Muscle layer of duodenum (tissue), 2 donors: Measurements from ENCODE around the gene MAN2A1.

Source experiments
- H3K27ac ChIP-seq: one replicate; pipeline ENCODE4 v1.7.0; 2013; ENCODE audit warnings: mild to moderate bottlenecking, low read length
- H3K27me3 ChIP-seq: one replicate; pipeline ENCODE4 v1.7.0; 2013; ENCODE audit warnings: low read depth, mild to moderate bottlenecking, control low read depth, low read length
- H3K36me3 ChIP-seq, 2 donors: one replicate each; pipeline ENCODE4 v1.7.0; 2013; ENCODE audit warnings: low read length in 2 of 2, control low read depth in 1 of 2, mild to moderate bottlenecking in 1 of 2; ENCODE audit not compliant: insufficient read depth in 2 of 2, control insufficient read depth in 1 of 2
- H3K4me1 ChIP-seq, 2 donors: one replicate each; pipeline ENCODE4 v1.7.0; 2013; ENCODE audit warnings: low read length in 2 of 2, mild to moderate bottlenecking in 2 of 2, control low read depth in 1 of 2, moderate library complexity in 1 of 2; ENCODE audit not compliant: insufficient read depth in 2 of 2, control insufficient read depth in 1 of 2
- H3K4me3 ChIP-seq, 2 donors: one replicate each; pipeline ENCODE4 v1.7.0; 2013; ENCODE audit warnings: low read length in 2 of 2, low read depth in 1 of 2, mild to moderate bottlenecking in 1 of 2
- H3K9me3 ChIP-seq, 2 donors: one replicate each; pipeline ENCODE4 v1.7.0; 2013; ENCODE audit warnings: low read length in 2 of 2, control low read depth in 1 of 2, mild to moderate bottlenecking in 1 of 2; ENCODE audit not compliant: control insufficient read depth in 1 of 2
- donor health status: healthy.

The MAN2A1 gene

GRCh38 chr5:109682383-109682782 is 7.3 kb upstream of the MAN2A1 start:
- Histone ChIP-seq H3K9me3 (no peaks in the 10 kb centered on the region), H3K36me3 (no peaks in the 10 kb centered on the region), H3K4me1 (no peaks in the 10 kb centered on the region), H3K27me3 (no peaks in the 10 kb centered on the region), H3K27ac (no peak overlapping the region), H3K4me3 (no peak overlapping the region)

- H3K27ac ChIP-seq = no peak overlapping the region
- H3K4me3 ChIP-seq = no peak overlapping the region
- peaks cover 4 to 6% of the 10 kb centered on the region in 2 donors for H3K9me3 ChIP-seq
- no peaks in the 10 kb centered on the region for H3K27me3 ChIP-seq
- no peaks in the 10 kb centered on the region for H3K4me1 ChIP-seq
- H3K36me3 ChIP-seq = no peaks in the 10 kb centered on the region
Measured at GRCh38 chr5:109685916-109686315, 3.8 kb upstream of the MAN2A1 start.

GRCh38 chr5:109688630-109688969 is 1.1 kb upstream of the MAN2A1 start:
- Histone ChIP-seq H3K4me1 (peaks cover 8 to 20% of the 10 kb centered on the region in 2 donors), H3K27me3 (no peaks in the 10 kb centered on the region), H3K4me3 (peak overlapping the region; percentile 59 to 96), H3K9me3 (peaks cover 4 to 6% of the 10 kb centered on the region in 2 donors), H3K27ac (peak overlapping the region; percentile 91), H3K36me3 (no peaks in the 10 kb centered on the region)

- no peaks in the 10 kb centered on the region for H3K27me3 ChIP-seq
- H3K4me1 ChIP-seq = peaks cover 8 to 23% of the 10 kb centered on the region in 2 donors
- H3K9me3 ChIP-seq = peaks cover 4 to 6% of the 10 kb centered on the region in 2 donors
- peak overlapping the region; percentile 59 to 96 for H3K4me3 ChIP-seq
- peak overlapping the region; percentile 91 for H3K27ac ChIP-seq
- no peaks in the 10 kb centered on the region for H3K36me3 ChIP-seq
Measured at GRCh38 chr5:109688970-109689739, 572 bp upstream of the MAN2A1 start.

- H3K36me3 ChIP-seq = no peaks in the 10 kb centered on the region
- peaks cover 12 to 33% of the 10 kb centered on the region in 2 donors for H3K4me1 ChIP-seq
- peak overlapping the region; percentile 87 for H3K27ac ChIP-seq
- peak overlapping the region; percentile 59 to 96 for H3K4me3 ChIP-seq
- H3K9me3 ChIP-seq = peaks cover 4 to 6% of the 10 kb centered on the region in 2 donors
- no peaks in the 10 kb centered on the region for H3K27me3 ChIP-seq
Measured at GRCh38 chr5:109690242-109690974, 681 bp downstream of the MAN2A1 start.

GRCh38 chr5:109690975-109691574 is 1.3 kb downstream of the MAN2A1 start:
- H3K4me1 ChIP-seq = peaks cover 16 to 35% of the 10 kb centered on the region in 2 donors

GRCh38 chr5:109691996-109692395 is 2.3 kb downstream of the MAN2A1 start:
- Histone ChIP-seq H3K4me1 (peaks cover 16 to 36% of the 10 kb centered on the region in 2 donors), H3K4me3 (peak overlapping the region; percentile 59 to 96), H3K27ac (peak overlapping the region; percentile 11)

More at GRCh38 chr5:109690975-109691574, 1.3 kb downstream of the MAN2A1 start:
- Histone ChIP-seq H3K27ac (peak overlapping the region; percentile 11), H3K9me3 (peaks cover 4 to 6% of the 10 kb centered on the region in 2 donors), H3K36me3 (no peaks in the 10 kb centered on the region), H3K4me3 (peak overlapping the region; percentile 59 to 96), H3K27me3 (no peaks in the 10 kb centered on the region)

GRCh38 chr5:109692852-109693251 is 3.1 kb downstream of the MAN2A1 start:
- Histone ChIP-seq H3K4me1 (peaks cover 16 to 39% of the 10 kb centered on the region in 2 donors), H3K36me3 (no peaks in the 10 kb centered on the region), H3K9me3 (peaks cover 4 to 6% of the 10 kb centered on the region in 2 donors), H3K27ac (no peak overlapping the region), H3K27me3 (no peaks in the 10 kb centered on the region), H3K4me3 (peak overlapping the region in 1 of 2 donors; percentile 7)

More at GRCh38 chr5:109691996-109692395, 2.3 kb downstream of the MAN2A1 start:
- H3K9me3 ChIP-seq = peaks cover 4 to 6% of the 10 kb centered on the region in 2 donors
- no peaks in the 10 kb centered on the region for H3K36me3 ChIP-seq
- no peaks in the 10 kb centered on the region for H3K27me3 ChIP-seq

- peaks cover 16 to 39% of the 10 kb centered on the region in 2 donors for H3K4me1 ChIP-seq
- no peaks in the 10 kb centered on the region for H3K27me3 ChIP-seq
- H3K27ac ChIP-seq = peak overlapping the region; percentile 14
- H3K4me3 ChIP-seq = peak overlapping the region in 1 of 2 donors; percentile 7
- no peaks in the 10 kb centered on the region for H3K36me3 ChIP-seq
- H3K9me3 ChIP-seq = peaks cover 0 to under 1% of the 10 kb centered on the region in 2 donors
Measured at GRCh38 chr5:109693535-109694400, 4.0 kb downstream of the MAN2A1 start.

GRCh38 chr5:109694451-109694891 is 4.7 kb downstream of the MAN2A1 start:
- no peaks in the 10 kb centered on the region for H3K27me3 ChIP-seq
- no peak overlapping the region for H3K4me3 ChIP-seq
- H3K36me3 ChIP-seq = no peaks in the 10 kb centered on the region
- no peaks in the 10 kb centered on the region for H3K9me3 ChIP-seq
- peaks cover 16 to 39% of the 10 kb centered on the region in 2 donors for H3K4me1 ChIP-seq
- peak overlapping the region; percentile 65 for H3K27ac ChIP-seq
